ENCODE data around the gene LSM14B. TPM values are rescaled to one million over a fixed set of nuclear protein-coding genes. Genes with fewer than 3 reads are reported as not detected.

Gene LSM14B
- total RNA-seq, 1 experiment from 2014 or later: 76.9 TPM

DNA sequence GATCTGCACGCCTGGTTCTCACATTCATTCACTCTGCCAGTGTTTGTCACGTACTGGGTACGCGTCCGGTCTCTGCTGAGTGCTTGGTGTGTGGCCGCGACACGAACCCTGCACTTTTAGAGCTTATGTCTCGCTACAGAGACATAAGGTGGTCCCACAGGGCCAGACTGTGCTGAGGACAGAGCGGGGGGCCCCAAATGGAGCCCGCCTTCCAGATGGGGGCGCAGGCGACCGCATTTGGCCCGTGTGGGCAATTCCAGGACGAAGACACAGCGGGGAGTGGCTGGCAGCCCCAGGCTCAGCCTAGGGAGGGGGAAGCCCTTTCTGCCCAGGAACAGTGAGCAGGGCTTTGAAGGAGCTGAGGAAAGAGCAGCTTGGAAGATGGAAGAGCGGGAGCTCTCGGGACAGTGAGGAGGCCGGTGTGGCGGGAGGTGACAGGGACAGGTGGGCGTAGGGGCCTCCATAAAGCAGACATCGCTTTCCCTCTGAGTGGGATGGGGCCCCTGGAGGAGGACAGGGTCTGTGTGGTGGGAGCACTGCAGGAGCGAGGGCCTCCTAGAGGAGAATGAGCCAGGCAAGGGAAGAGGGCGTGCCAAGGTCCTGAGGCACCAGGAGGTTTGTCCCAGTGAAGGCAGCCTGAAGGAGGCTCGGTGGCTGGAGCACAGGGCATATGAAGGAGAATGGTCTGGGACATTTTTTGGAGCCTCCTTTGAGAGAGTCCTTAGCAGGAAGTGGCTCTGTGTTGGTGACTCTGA lies 52.8 kb downstream of the LSM14B start:
- intact Hi-C loops (cut with micrococcal nuclease; ENCODE audit: unreplicated experiment): no loop called here
- no peaks in the 10 kb centered on the region for H3K4me1 Mint-ChIP-seq (ENCODE audit: low read depth, unreplicated experiment)
- TF ChIP-seq, protein P1, sequence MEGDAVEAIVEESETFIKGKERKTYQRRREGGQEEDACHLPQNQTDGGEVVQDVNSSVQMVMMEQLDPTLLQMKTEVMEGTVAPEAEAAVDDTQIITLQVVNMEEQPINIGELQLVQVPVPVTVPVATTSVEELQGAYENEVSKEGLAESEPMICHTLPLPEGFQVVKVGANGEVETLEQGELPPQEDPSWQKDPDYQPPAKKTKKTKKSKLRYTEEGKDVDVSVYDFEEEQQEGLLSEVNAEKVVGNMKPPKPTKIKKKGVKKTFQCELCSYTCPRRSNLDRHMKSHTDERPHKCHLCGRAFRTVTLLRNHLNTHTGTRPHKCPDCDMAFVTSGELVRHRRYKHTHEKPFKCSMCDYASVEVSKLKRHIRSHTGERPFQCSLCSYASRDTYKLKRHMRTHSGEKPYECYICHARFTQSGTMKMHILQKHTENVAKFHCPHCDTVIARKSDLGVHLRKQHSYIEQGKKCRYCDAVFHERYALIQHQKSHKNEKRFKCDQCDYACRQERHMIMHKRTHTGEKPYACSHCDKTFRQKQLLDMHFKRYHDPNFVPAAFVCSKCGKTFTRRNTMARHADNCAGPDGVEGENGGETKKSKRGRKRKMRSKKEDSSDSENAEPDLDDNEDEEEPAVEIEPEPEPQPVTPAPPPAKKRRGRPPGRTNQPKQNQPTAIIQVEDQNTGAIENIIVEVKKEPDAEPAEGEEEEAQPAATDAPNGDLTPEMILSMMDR (IDR thresholded peaks at IDR 0.05; ENCODE audit: unreplicated experiment): no peak
- no peaks in the 10 kb centered on the region for H3K9me3 Mint-ChIP-seq (ENCODE audit: low read depth, unreplicated experiment)
- no peak for DNase-seq
- CTCF ChIA-PET: no interaction called here
- BruUV-seq (replicated peaks): no TSS peak
- H3K4me3 Mint-ChIP-seq (ENCODE audit: low read depth, unreplicated experiment): no peak overlapping the region
- no peak overlapping the region for H3K27ac Mint-ChIP-seq (ENCODE audit: unreplicated experiment)
- H3K27me3 Mint-ChIP-seq (ENCODE audit: unreplicated experiment): no peaks in the 10 kb centered on the region
- peaks cover 45% of the 10 kb centered on the region for H3K36me3 Mint-ChIP-seq (ENCODE audit: insufficient read depth, unreplicated experiment)

DNA sequence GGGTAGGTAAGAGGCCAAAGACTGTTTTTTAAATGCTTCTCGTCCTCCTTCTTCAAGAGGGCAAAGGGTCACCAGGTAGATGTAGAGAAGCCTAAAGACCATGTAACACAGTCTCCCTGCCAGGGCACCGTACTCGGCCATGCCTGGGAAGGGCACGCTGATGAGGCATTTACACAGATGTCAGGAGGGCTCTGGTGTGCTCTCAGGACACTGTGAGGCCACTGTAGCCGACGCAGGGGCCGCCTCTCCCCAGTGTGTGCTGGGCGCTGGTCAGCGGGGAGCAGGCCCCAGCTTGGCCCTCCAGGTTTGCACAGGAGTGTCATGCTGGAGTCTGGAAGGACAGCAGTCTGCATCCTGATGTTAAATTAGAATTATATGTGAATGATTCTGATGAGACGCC lies 53.4 kb downstream of the LSM14B start:
- Mint-ChIP-seq H3K36me3 (ENCODE audit: insufficient read depth, unreplicated experiment) (peaks cover 39% of the 10 kb centered on the region), H3K27ac (ENCODE audit: unreplicated experiment) (no peak overlapping the region), H3K4me1 (ENCODE audit: low read depth, unreplicated experiment) (no peaks in the 10 kb centered on the region), H3K4me3 (ENCODE audit: low read depth, unreplicated experiment) (no peak overlapping the region), H3K27me3 (ENCODE audit: unreplicated experiment) (no peaks in the 10 kb centered on the region), H3K9me3 (ENCODE audit: low read depth, unreplicated experiment) (no peaks in the 10 kb centered on the region)
- no TSS peak for BruUV-seq (replicated peaks)
- intact Hi-C loops (cut with micrococcal nuclease; ENCODE audit: unreplicated experiment): no loop called here
- DNase-seq: no peak
- CTCF ChIA-PET: no interaction called here
- TF ChIP-seq, protein P1 (IDR thresholded peaks at IDR 0.05; ENCODE audit: unreplicated experiment): no peak

DNA sequence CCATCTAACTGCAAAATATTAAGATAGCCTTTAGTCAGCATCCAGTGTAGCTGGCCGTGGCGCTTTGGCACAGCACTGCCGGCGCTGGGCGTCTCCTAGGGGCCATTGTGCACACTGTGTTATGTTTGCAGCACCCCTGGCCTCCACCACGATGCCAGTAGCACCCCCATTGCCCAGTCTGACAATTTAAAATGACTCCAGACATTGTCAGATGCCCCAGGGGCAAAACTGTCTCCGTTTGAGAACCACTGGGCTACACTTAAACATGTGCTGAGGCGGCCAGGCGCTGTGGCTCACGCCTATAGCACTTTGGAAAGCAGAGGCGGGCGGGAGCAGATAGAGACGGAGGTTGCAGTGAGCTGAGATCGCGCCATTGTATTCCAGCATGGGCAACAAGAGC lies 54.6 kb downstream of the LSM14B start:
- CTCF ChIA-PET: no interaction called here
- no TSS peak for BruUV-seq (replicated peaks)
- TF ChIP-seq, protein P1 (IDR thresholded peaks at IDR 0.05; ENCODE audit: unreplicated experiment): no peak
- peaks cover 33% of the 10 kb centered on the region for H3K36me3 Mint-ChIP-seq (ENCODE audit: insufficient read depth, unreplicated experiment)
- intact Hi-C loops (cut with micrococcal nuclease; ENCODE audit: unreplicated experiment): no loop called here
- no peaks in the 10 kb centered on the region for H3K9me3 Mint-ChIP-seq (ENCODE audit: low read depth, unreplicated experiment)
- no peak overlapping the region for H3K4me3 Mint-ChIP-seq (ENCODE audit: low read depth, unreplicated experiment)
- no peak for DNase-seq
- no peaks in the 10 kb centered on the region for H3K27me3 Mint-ChIP-seq (ENCODE audit: unreplicated experiment)
- H3K27ac Mint-ChIP-seq (ENCODE audit: unreplicated experiment): no peak overlapping the region
- H3K4me1 Mint-ChIP-seq (ENCODE audit: low read depth, unreplicated experiment): peaks cover 4% of the 10 kb centered on the region

DNA sequence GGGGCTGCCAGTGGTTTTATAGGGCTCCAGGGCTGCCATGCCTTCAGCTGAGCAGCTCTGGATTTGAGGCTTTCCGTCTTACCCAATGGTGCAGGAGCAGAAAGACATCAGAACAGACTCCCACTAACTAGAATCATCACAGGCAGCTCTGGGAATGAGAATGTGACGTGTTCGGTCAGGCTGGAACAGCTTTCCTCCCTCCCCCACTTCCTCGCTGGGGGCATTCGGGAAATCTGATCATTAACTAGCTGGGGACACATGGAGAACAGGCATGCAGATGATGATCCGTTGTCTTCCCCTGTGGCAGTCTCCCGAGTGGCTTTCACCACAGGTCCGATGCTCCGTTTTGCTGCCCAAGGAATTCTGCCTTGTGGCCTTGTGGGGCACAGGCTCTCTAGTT lies 55.0 kb downstream of the LSM14B start:
- peaks cover 8% of the 10 kb centered on the region for H3K4me1 Mint-ChIP-seq (ENCODE audit: low read depth, unreplicated experiment)
- no peak overlapping the region for H3K4me3 Mint-ChIP-seq (ENCODE audit: low read depth, unreplicated experiment)
- H3K9me3 Mint-ChIP-seq (ENCODE audit: low read depth, unreplicated experiment): no peaks in the 10 kb centered on the region
- TF ChIP-seq, protein P1 (IDR thresholded peaks at IDR 0.05; ENCODE audit: unreplicated experiment): no peak
- BruUV-seq (replicated peaks): no TSS peak
- intact Hi-C loops (cut with micrococcal nuclease; ENCODE audit: unreplicated experiment): no loop called here
- H3K27ac Mint-ChIP-seq (ENCODE audit: unreplicated experiment): no peak overlapping the region
- CTCF ChIA-PET: interaction anchor here (0.7 to 1.1 kb wide), 2 partner anchors 58 to 125 kb away, joined by 5 to 6 read pairs; no protein-coding TSS in a partner anchor
- H3K36me3 Mint-ChIP-seq (ENCODE audit: insufficient read depth, unreplicated experiment): peaks cover 33% of the 10 kb centered on the region
- DNase-seq: no peak
- no peaks in the 10 kb centered on the region for H3K27me3 Mint-ChIP-seq (ENCODE audit: unreplicated experiment)

Data from Calu3 (cell line).